GM21447 (cell line): ENCODE results near the gene GLIPR1L1.
A peak's percentile ranks its signal among the peaks of the same experiment; 100 is the strongest.
"Not testable (repeated sequence)": the region's sequence is repeated elsewhere in the genome, so short reads cannot be mapped to it uniquely, and the experiment has no call there.

Experiments used
- ATAC-seq: cut with Tn5 transposase; IDR thresholded peaks from one replicate; pipeline ENCODE4 v1.9.1; 2021; ENCODE audit not compliant: unreplicated experiment

The GLIPR1L1 gene, protein sequence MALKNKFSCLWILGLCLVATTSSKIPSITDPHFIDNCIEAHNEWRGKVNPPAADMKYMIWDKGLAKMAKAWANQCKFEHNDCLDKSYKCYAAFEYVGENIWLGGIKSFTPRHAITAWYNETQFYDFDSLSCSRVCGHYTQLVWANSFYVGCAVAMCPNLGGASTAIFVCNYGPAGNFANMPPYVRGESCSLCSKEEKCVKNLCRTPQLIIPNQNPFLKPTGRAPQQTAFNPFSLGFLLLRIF

DNA sequence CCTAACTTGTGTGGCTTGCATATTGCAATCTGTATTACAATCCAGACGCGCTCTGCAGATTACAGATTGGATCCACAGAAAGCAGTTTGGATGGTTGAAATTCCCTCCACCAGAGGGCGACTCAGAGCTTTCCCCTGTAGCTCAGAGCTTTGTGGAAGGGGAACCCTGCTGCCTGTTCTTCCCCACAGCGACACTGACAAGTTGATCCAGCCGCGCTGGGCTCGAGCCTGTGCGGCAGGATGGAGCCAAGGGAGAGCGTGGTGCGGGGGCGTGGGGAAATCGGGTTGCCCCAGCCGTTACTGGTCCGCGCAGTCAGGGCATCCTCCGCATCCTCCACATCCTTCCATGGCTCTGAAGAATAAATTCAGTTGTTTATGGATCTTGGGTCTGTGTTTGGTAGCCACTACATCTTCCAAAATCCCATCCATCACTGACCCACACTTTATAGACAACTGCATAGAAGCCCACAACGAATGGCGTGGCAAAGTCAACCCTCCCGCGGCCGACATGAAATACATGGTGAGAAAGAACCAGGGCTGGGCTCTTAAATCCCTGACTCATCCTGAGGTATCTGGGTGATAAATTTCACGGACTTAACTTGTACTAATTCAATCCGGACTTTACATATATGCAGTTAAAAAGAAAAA is at the start of gene GLIPR1L1:
TSS of gene GLIPR1L1 (plus strand) at position 287 of the 647 bp plus-strand sequence. CDS start at position 346, 59 bp downstream.
- ATAC-seq, result peak; percentile 60

DNA sequence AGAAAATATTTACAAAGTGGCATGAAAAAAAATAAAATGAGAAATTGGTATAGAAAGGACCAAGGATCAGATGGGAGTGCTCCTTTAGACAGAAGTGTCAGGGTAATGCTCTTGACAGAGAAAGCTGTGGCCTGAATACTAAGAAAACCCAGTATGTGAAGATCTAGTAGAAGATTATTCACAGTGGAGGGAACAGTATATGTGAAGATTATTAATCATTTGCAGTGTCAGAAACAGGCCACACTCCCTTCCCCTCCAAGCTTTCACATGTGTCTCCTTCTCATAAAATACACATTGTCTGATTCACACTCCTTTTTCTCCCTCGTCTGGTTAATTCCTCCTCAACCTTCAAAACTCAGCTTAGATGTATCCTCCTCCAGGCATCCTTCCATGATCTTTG is 45.6 kb upstream of the GLIPR1L1 start:
- ATAC-seq, result no peak

DNA sequence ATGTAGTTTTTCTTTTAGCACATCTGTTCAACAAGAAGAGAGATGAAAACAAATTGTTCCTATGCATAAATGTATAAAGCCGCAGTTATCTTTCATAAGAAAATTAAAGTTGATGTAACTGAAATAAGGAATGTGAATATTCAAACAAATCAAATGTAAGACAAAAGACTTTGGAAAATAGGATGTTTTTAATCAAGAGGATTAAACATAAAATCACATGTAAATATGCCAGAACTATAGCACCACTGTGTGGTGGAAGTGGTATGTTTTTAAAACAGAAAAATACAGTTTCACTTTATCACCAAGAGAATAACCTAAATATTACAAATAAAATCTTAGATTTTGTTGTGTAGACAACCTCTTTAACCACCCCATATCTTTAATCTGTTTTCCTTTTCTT is 44.7 kb upstream of the GLIPR1L1 start:
- ATAC-seq, result no peak

DNA sequence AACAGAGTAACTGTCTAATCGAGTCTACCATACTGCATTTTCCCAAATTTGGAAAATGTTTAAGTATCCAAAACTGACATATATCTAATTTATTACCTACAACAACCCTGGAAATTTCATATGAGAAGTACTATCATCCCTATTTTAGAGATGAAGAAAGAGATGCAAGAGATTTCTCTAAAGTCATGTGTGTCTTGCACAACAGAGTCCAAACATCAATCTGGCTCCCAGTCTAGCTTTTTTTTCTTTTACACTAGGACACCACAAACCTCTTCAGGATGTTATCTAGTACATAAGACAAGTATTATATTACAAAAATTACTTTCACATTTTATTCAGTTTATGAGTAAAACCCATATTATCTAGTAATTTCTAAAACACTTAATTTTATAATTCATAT is 43.5 kb upstream of the GLIPR1L1 start:
- no peak for ATAC-seq

DNA sequence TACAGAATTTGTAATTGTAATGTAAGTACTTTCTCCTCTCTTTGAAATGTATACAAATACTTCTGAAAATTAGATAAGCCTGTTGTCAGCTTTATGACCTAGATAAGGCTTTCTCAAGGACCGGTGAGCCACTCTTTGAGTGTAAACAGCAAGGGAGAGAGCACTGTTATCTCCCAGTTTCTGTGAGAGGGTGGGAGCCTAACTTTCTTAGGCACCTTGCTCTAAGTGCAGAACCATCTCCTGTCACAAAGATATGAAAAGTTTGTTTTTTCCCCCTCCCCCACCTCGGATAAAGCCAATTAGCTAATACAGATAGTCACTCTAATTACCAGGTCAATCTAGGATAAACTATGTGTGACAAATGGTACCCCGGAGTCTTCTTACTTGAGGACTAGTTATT is 40.1 kb upstream of the GLIPR1L1 start:
- no peak for ATAC-seq

DNA sequence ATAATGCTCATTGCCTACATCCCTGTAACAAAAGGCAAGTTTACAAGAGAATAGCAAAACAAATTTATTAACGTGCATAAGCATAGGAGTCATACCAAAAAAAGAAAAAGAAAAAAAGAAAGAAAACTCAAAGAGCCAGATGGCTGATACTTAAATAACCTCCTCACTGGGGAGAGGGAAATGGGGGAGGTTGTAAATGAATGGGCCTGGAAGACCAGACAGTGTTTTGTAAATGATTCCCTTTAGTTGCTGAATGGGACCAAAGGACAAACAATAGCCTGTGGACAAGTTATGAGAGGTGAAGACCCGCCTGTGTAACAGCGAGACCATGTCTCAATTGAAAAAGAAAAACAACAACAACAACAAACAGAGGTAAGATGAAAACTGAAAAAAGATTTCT is 39.7 kb upstream of the GLIPR1L1 start:
- ATAC-seq, result no peak

DNA sequence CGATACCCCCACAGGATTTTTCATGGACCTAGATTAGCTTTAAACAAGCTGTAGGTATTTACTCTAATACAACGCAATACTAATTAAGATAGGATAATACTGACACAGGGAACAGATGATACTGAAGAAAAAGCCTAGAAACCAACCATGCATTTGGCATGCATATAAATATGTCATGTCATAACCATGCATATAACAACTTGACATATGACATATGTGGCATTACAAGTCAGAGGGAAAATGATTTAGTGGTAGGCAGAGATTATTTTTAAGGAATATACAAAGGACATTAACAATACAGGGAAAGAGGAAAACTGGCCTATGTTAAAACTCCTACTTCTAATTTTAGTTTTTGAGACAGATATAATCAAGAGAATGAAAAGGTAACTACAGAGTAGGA is 32.2 kb upstream of the GLIPR1L1 start:
- ATAC-seq, result no peak

DNA sequence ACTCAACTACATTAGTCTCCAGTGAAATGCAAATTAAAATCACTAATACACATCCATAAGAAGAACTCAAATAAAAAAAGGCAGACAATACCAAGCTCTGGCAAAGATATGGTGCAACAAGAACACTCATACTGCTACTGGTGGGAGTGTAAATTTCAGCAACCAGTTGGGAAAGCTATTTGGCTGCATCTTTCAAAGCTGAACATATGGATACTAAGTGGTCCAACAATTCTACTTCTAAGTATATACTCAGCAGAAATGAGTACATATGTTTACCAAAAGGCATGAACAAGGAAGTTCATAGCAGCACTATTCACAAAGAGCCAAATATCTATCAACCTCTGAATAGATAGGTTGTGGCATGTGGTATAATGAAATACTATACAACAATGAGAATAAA is 31.7 kb upstream of the GLIPR1L1 start:
- no peak for ATAC-seq

DNA sequence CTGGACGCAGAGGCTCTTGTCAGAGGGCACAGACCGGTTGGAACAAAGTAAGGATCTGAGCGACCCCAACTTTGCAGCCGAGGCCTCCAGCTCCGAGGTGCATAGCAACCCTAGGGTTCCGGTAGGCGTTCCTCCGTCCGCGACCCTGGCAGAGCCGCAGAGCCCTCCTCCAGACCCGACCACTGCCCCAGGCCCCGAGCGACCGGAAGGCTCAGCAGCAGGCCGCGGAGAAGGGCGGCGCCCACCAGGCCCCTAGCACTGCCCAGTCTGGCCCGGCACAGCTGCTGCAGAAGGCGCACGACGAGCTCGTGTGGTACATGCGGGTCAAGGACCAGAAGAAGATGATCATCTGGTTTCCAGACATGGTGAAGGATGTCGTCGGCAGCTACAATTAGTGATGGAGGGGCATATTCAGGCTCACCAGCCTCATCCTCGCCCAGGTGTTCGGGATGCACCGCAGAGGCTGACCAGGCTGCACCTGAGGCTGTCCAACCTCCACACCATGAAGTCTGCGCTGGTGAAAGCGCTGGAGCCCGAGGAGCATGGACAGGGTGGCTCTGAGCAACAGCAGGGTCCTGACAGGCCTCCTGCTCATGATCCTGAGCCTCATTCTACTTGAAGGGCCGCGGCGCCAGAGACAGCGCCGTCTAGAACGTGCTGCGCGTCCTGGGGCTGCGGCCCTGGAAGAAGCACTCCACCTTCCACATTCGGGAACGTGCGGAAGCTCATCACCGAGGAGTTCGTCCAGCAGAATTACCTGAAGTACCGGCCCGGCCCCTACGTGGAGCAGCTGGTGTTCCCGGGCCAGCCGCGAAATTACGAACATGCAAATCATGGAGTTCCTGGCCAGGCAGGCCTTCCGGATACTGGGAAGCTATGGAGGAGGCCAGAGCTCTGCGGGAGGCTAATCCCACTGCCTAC is 28.8 kb upstream of the GLIPR1L1 start:
- no peak for ATAC-seq

DNA sequence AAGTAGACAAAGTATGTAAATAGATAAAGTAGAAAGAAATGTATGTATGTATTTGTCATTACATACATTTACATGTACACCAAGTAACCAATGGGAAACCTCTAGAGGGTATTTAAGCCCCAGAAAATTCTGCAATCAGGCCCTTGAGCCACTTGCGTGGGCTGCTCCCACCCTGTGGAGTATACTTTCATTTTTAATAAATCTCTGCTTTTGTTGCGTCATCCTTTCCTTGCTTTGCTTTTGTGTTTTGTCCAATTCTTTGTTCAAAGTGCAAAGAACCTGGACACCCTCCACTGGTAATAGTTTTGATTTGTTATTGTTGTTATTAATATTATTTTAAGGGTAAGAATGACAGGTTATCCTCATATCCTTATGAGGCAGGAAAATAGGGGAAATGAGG is 26.2 kb upstream of the GLIPR1L1 start:
- ATAC-seq, result no peak

DNA sequence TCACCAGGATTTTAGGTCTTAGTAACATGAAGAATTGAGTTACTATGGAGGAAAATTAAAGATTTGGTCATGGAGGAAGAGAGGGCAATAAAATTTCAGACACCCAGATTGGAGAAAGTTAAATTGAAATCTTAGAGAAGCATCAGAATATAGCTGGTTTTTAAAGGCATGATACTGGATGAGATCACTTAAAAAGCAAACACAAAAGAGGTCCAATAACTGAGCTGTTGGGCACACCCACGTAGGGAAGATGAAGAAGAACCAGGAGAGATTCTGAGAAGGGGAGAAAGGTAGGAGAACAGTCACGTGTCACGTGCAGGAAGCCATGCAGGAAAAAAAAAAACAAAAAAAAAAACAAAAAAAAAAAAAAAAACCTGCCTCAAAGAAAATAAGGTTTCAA is 23.1 kb upstream of the GLIPR1L1 start:
- no peak for ATAC-seq

DNA sequence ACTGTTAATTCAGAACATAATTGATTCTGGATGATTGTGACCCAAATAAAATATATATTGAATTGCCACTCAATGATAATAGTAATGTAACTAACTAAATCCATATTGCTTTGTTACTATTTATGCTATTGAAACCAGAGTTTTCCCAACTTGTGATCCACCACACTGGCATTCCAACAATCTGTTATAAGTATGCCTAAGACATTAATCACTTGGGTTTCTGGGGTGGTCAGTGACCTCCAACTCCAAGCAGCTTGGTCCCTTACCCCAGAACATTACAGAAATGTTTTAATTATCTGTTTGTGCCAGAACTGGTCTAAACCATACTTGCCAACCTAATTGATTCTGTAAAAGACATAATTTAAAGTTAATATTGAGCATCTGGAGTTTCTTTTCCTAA is 19.0 kb upstream of the GLIPR1L1 start:
- no peak for ATAC-seq

DNA sequence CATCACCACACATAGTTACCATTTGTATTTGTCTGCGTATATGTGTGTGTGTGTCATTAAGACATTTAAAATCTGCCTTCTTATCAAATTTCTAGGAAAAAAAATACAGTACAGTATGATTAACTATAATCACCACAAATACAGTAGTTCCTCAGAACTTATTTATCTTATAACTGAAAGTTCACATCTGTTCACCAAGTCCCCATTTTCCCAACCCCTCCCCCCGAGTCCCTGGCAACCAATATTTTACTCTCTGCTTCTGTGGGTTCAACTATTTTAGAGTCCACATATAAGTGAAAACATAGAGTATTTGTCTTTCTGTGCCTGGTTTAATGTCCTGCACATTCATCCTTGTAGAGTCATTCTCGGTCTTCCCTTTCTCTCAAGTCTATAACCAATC is 16.7 kb upstream of the GLIPR1L1 start:
- no peak for ATAC-seq

DNA sequence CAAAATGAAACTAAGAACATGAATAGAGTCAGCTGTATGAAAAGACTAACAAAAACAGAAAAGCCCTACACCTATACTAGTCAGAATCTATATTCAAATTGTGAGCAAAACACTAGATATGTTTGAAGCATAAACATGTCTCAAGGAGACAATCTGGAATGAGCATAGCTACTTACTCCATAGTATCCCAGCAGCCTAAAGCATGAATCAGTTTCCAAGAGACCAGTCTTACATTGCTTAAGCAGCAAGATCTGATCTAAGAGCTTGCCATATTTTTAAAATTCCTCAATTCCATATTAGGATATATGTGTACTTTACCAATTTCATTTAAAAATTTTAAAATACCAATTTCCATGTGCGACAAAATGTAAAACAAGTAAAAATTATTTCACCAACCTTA is 12.0 kb upstream of the GLIPR1L1 start:
- ATAC-seq, result no peak

DNA sequence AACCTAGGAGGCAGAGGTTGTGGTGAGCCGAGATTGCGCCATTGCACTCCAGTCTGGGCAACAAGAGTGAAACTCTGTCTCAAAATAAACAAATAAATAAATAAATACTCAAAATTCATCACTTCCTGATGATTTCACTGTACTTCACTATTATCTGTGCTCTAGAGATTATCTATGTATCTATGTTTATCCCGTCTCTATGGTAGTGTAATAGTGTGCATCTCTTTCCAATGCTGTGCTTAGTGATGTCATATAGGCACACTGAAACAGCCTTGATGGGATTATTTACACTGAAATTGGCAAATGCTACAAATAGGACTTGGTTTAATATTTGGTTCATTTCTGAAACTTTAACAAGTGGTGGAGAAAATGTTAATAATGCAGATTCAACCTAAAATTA is 10.8 kb upstream of the GLIPR1L1 start:
- ATAC-seq, result no peak

DNA sequence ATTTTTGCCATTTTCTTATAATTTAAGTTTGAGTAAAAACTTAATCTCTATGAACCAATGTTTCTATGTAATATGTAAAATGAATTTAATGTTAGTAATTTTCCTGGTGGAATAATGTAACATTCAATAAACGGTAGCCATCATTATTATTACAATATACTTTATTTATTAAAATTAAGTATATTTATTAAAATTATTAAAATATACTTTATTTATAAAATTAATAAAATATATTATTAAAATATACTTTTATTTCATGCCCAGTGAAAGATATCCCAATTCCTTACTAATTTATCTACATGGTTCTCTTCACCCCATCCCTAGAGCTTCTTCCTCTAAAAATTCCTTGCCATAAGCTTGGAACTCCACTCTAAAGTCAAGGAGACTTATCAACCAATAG is 6.8 kb upstream of the GLIPR1L1 start:
- ATAC-seq, result no peak

DNA sequence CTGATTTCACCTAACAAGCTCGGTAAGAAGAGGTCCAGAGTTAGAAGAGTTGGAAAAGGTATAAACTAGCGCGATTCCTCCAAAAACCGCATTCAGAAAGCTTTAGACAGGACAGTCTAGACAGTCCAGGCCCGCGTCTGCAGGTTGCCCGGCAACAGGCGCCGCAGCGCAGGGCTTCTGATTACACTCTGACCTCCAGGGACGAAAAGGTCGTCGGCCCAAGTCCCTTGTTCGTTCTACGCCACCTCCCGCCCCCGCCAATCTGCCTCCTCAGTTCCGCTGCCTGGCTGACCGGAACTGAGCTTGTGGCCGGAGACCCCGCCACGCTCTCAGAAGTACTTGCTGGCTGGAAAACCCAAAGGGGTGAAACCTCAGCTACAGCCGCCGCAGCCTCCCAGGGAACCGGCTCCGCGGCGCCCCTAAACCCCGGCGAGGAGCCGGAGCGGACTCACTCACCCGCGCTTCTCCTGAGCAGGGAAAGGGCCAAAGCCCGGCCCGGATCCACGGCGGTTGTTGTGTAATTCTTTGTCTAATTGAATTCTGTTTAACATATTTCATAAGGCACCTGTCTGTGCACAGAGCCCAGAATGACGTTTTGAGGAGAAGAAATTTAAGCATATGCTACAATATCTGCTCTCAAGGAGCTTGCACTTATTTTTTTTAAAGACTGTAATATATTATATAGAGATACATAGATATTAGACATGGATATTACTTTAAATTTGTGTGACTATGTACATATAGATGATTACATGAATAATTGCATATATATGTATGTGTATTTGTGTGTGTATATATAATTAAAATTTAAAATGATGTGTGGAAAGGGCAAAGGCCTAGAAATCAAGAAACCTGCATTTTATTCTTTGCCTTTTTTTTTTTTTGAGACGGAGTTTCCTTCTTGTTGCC is 4.3 kb upstream of the GLIPR1L1 start, which contains the start of gene CAPS2:
TSS of gene CAPS2 (minus strand) at position 407 of the 909 bp plus-strand sequence. CDS start 3,826 bp downstream, outside the sequence.
- ATAC-seq, result peak; percentile 90

DNA sequence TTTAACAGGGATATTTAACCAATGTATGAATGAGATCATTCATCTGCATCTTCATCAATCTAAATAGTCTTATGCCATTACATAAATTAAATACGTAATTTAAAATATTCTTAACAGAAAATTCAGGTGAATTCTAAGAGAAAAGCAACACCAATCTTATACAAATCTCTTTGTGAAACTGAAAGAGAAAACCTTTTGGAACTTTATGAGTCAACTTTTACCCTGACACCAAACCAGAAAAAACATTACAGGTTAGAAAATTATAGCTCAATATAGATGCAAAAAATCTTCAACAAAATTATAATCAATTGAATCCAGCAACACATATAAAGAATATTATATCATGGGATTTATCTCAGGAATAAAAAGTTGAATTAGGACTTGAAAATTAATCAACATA is 3.4 kb downstream of the GLIPR1L1 start:
- peak; percentile 55 for ATAC-seq

DNA sequence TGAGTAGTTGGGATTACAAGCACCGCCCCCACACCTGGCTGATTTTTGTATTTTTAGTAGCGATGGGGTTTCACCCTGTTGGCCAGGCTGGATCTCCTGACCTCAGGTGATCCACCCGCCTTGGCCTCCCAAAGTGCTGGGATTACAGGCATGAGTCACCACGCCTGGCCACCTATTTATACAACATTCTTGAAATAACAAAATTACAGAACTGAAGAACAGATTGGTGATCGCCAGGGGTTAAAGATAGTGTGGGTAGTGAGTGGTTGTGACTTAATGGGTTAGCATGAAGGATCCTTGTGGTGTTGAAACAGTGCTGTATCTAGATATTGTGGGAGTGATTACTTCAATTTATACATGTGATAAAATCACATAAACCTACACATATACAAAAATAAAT is 7.4 kb downstream of the GLIPR1L1 start:
- no peak for ATAC-seq

DNA sequence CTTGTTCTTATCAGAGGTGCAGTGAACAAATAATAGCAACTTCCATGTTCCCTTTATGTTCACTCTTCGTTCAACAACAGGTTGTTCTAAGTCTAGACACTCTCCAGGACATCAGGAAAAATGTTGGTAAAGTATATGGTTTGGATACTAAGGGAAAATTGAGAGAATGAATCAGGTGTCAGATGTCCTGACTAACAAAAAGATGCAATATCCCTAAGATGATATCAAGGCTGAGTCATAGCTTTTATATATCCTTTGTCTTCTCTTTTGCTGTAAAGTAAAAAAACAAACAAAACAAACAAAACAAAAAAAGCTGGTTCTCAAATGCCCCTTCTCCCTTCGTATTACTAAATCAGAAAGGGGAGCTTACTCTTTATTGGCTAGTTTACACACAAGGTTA is 11.1 kb downstream of the GLIPR1L1 start:
- no peak for ATAC-seq

DNA sequence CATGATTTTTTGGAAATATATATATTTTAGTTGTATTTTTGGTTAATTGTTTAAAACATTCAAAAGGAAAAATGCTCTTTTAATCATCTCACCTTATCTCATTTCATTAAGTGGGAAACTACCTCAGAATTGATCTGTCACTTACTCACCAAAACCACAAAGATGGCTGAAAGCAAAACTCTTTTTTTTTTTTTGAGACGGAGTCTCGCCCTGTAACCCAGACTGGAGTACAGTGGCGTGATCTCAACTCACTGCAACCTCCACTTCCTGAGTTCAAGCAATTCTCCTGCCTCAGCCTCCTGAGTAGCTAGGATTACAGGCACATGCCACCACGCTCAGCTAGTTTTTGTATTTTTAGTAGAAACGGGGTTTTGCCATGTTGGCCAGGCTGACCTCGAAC is 11.7 kb downstream of the GLIPR1L1 start:
- not testable (repeated sequence) for ATAC-seq
